Ectodermal cell (in vitro differentiated cells): ENCODE measurements around the gene TSPO.

Experiments
- H3K27ac ChIP-seq: 2 replicates; pipeline ENCODE4 v1.7.0; 2013; ENCODE audit warnings: mild to moderate bottlenecking, low read depth, low read length; ENCODE audit not compliant: insufficient read depth, poor library complexity, severe bottlenecking
- H3K27me3 ChIP-seq: 2 replicates; pipeline ENCODE4 v1.7.0; 2013; ENCODE audit warnings: mild to moderate bottlenecking, low read length; ENCODE audit not compliant: insufficient read depth, control insufficient read depth, poor library complexity, severe bottlenecking
- H3K36me3 ChIP-seq: one replicate; pipeline ENCODE4 v1.7.0; 2013; ENCODE audit warnings: low read length; ENCODE audit not compliant: control insufficient read depth, insufficient read depth
- H3K4me1 ChIP-seq: one replicate; pipeline ENCODE4 v1.7.0; 2013; ENCODE audit warnings: low read length; ENCODE audit not compliant: control insufficient read depth, insufficient read depth
- H3K4me3 ChIP-seq: 2 replicates; pipeline ENCODE4 v1.7.0; 2013; ENCODE audit warnings: low read depth, low read length, control low read depth; ENCODE audit not compliant: insufficient read depth
- H3K9me3 ChIP-seq: 2 replicates; pipeline ENCODE4 v1.7.0; 2013; ENCODE audit warnings: mild to moderate bottlenecking, low read length, moderate library complexity; ENCODE audit not compliant: control insufficient read depth
- WGBS, 2 experiments: methylation state at CpG; one replicate each; pipeline ENCODE4 v1.1.7; 2013; ENCODE audit warnings: missing lambda C conversion rate in 2 of 2; 5-methylcytosine and 5-hydroxymethylcytosine counted together

Gene TSPO

DNA sequence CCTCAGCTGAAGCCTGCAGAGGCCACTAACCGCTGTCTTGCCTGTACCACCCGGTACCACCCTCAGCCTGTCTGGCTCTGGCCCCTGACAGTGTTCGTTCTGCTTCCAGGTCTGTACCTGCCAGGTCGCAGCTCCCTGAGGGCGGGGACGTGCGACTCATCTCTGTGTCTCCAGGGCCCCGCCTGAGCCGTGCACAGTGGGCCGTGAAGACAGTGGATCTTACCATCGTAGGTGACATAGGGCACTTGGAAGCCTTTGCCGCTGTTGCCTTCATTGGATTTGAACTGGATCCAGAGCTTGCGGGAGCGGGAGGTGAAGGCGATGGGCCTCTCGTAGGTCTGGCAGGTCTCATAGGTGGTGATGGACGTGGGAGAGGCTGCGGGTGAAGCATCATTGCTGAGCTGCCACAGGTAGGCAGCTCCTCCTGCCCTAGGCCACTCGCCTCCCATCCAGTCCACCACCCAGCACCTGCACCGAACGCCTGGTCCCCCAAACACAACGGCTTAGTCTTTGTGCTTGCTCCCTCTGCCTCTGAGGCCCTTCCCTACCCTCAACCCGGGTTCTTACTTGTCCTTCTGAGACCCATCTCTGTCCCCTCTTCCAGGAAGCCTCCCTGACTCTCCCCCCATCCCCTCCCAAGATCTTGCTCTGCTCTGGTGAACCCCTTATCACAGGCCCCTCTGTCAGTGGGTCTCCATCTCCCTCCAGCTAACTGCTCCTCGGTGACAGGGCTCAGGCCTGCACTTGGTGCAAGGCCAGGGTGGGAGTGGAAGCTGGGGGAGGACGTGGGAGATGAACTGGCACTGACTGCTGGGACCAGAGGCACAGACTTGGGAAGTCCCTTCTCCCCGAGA lies 56.7 kb downstream of the TSPO start:
- WGBS, 2 experiments = 93 to 94% methylated on average over 26 of the region's 26 CpGs
- no peak overlapping the region for H3K27ac ChIP-seq
- H3K27me3 ChIP-seq = no peaks in the 10 kb centered on the region
- no peaks in the 10 kb centered on the region for H3K9me3 ChIP-seq
- no peaks in the 10 kb centered on the region for H3K36me3 ChIP-seq
- H3K4me1 ChIP-seq = peaks cover 9% of the 10 kb centered on the region
- H3K4me3 ChIP-seq = no peak overlapping the region

DNA sequence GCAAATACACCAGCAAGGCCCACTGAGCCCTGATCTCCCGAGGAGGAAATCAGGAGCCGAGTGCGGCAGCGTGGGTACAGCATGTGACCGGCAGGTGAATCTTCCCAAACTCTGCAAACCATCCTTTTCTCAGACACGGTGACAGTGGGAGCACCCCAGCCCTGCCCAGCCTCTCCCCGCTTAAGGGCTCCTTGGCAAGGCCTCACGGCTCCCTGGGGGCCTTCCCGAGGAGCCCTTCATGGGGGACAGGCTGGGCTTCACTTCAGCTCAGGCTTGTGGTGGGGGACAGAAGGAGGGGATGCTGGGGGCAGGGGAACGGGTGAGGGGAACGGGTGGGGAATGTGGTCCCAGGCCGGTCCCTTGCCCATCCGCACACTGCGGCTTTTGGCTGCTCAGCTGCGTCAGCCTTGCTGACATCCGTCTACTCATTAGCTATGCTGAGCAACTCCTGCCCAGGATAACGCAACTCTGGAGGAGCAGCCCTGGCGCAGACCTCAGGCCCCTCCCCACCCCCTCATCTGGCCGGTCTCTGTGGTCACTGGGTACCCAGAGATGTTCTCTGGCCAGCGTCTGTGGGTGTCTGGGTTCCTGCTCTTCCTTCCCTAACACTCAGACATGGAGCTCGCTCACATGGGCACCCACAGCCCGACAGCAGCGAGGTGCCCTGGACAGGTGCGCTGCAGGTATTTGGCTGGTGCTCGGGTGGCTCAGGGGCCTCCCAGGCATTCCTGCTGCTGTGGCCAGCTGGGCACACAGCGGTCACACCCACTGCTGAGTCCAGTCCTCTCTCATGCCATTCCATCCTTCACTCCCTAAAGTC lies 57.6 kb downstream of the TSPO start:
- H3K4me1 ChIP-seq = peaks cover 15% of the 10 kb centered on the region
- no peak overlapping the region for H3K27ac ChIP-seq
- 94 to 95% methylated on average over 26 of the region's 26 CpGs for WGBS, 2 experiments

DNA sequence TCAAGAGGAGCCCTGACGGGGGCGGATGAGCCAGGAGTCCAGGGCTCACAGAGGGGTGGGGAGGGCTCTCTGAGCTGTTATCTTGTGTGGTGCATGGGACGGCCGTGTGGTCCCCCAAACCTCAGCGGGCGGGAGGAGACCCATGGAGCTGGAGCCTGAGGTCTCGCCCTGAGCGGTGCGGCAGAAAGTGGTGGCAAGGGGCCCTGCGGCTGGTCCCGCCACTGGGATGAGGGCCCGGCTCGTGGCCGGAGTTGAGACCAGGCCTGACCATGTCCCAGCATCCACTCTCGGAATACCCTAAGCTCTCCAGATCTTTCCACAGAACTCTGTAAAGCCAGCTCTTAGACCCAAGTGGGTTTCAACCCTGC lies 58.1 kb downstream of the TSPO start:
- 93 to 95% methylated on average over 15 of the region's 15 CpGs for WGBS, 2 experiments
- Histone ChIP-seq H3K4me3 (no peak overlapping the region), H3K36me3 (no peaks in the 10 kb centered on the region), H3K27ac (no peak overlapping the region), H3K9me3 (no peaks in the 10 kb centered on the region), H3K27me3 (no peaks in the 10 kb centered on the region), H3K4me1 (peaks cover 15% of the 10 kb centered on the region)

More for the DNA sequence above, 57.6 kb downstream of the TSPO start:
- Histone ChIP-seq H3K4me3 (no peak overlapping the region), H3K27me3 (no peaks in the 10 kb centered on the region), H3K9me3 (no peaks in the 10 kb centered on the region), H3K36me3 (no peaks in the 10 kb centered on the region)

DNA sequence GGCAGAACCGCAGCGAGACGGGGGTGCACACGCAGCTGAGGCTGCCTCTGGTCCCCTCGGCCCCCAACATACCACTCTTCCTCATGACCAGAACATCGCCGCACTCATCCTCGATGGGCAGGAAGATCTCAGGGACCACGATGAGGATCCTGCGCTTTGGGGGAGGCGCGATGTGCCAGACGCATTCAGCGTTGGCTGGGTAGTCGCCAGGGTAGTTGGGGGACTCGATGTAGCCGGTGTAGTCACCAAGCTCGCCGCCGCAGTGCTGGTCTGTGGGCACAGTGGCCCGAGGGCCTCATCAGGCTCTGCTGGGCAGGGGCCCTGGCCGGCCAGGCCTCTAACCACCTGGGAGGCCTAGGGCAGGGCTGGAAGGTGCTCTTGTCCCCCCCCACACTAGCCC lies 58.6 kb downstream of the TSPO start:
- H3K4me1 ChIP-seq = peaks cover 15% of the 10 kb centered on the region
- no peaks in the 10 kb centered on the region for H3K36me3 ChIP-seq
- H3K27me3 ChIP-seq = no peaks in the 10 kb centered on the region
- no peaks in the 10 kb centered on the region for H3K9me3 ChIP-seq
- H3K4me3 ChIP-seq = no peak overlapping the region
- WGBS, 2 experiments = 90 to 91% methylated on average over 22 of the region's 22 CpGs
- no peak overlapping the region for H3K27ac ChIP-seq

DNA sequence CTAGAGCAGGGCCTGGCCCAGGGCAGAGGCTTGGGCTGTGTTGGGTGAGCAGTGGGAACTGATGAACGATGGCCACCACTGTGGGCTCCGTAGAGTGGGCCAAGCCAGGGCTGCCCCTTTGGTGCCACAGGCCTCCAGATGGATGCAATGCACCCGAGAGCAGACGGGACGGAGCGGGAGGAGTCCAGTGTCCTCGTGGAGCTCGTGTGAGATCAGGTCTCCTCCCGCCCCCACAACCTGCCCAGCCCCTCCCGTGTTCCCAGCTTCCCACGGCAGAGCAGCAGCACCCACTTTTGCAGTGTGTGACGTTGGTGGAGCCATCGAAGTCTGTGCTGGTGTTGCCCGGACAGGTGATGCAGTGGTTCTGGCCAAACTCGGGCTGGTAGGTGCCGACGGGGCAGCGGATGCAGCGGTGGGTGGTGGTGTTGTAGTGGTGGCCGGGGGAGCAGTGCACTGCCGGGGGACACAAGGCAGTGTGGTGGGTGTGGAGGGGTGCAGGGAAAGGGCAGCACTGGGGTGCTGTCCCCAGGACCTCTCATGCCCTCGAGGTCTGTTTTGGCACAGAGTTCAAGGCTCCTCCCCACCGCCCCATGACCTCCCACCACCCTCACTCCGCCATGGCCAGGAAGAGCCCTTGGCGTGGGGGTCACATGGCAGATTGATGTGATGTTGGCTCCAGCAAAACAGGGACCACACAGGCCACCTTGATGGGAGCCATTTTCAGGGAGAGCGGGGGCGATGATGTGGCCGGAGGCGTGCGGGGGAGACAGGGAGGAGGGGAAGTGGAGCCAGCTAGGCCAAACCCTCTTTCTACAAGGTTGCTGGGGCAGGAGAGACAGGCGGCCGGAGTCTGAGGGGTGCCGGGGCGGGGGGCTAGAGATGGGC lies 59.5 kb downstream of the TSPO start:
- no peak overlapping the region for H3K27ac ChIP-seq
- no peaks in the 10 kb centered on the region for H3K9me3 ChIP-seq
- no peaks in the 10 kb centered on the region for H3K27me3 ChIP-seq
- 94% methylated on average over 34 of the region's 34 CpGs for WGBS, 2 experiments
- H3K4me3 ChIP-seq = no peak overlapping the region
- no peaks in the 10 kb centered on the region for H3K36me3 ChIP-seq
- peaks cover 15% of the 10 kb centered on the region for H3K4me1 ChIP-seq

DNA sequence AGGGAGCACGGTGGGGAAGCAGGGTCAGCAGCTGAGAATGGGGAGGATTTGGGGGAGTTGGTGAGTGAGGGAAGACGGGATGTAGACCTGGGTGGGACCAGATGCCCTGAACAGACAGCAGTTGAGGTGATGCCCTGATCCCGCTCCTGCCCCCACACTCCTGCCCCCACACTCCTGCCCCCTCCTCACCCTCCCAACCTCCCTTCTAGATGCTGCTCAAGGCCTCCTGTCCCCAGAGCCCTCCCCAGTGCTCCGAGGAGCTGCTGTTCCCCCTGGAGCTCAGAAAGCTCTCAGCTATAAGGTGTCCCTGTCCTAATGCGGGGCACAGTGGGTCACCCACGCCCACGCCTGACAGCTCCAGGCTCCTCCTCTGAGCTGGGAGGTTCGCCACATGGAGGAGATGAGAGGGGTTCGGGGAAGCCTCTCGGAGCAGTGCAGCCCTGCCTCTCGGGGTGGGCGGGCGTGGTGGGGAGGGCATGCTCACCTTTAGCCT lies 60.6 kb downstream of the TSPO start:
- Histone ChIP-seq H3K9me3 (no peaks in the 10 kb centered on the region), H3K36me3 (no peaks in the 10 kb centered on the region), H3K27ac (no peak overlapping the region), H3K4me1 (peaks cover 11% of the 10 kb centered on the region), H3K4me3 (no peak overlapping the region), H3K27me3 (no peaks in the 10 kb centered on the region)
- WGBS, 2 experiments = 91 to 95% methylated on average over 13 of the region's 13 CpGs

DNA sequence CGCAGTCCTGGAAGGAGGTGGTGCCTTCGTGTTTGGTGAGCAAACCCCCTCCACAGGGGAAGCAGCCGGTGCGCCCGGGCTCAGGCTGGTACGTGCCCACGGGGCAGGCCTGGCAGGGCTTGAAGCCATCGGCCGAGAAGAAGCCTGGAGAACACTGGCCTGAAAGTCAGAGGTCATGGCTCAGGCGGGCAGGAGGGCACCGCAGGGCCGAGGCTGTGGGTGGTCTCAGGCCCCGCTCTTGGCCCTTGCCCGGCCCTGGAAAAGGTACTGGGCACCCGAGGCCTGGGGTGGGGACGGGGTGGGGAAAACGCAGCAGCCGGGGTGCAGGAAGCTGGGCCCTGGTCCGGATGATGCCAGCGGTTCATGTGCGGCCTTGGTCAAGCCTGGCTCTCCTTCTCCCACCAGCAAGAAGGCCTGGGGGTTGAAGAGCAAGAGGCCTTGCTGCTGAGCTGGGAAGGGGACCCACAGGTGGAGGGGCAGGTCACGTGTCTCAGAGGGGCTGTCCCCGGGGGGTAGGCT lies 61.1 kb downstream of the TSPO start:
- 94% methylated on average over 23 of the region's 23 CpGs for WGBS, 2 experiments
- H3K4me3 ChIP-seq = no peak overlapping the region

More for the DNA sequence above, 61.1 kb downstream of the TSPO start:
- H3K36me3 ChIP-seq = no peaks in the 10 kb centered on the region
- peaks cover 11% of the 10 kb centered on the region for H3K4me1 ChIP-seq
- H3K9me3 ChIP-seq = no peaks in the 10 kb centered on the region
- no peaks in the 10 kb centered on the region for H3K27me3 ChIP-seq
- no peak overlapping the region for H3K27ac ChIP-seq
